ENCODE results near the gene TXNRD2.
"Not testable (repeated sequence)": the region's sequence is repeated elsewhere in the genome, so short reads cannot be mapped to it uniquely, and the experiment has no call there.

TXNRD2 gene

GRCh38 chr22:19926028-19926427 is 15.6 kb downstream of the TXNRD2 start:
- not testable (repeated sequence) for DNase-seq (ENCODE audit: low read depth in 2 of 2, low spot score in 1 of 2)

- no peak for DNase-seq (ENCODE audit: low read depth in 2 of 2, low spot score in 1 of 2)
These were observed 17.6 kb downstream of the TXNRD2 start for GRCh38 chr22:19923914-19924513.

GRCh38 chr22:19921544-19922081 is 20.0 kb downstream of the TXNRD2 start:
- DNase-seq (ENCODE audit: low read depth in 2 of 2, low spot score in 1 of 2): no peak

GRCh38 chr22:19919701-19920363 is 21.8 kb downstream of the TXNRD2 start:
- DNase-seq (ENCODE audit: low read depth in 2 of 2, low spot score in 1 of 2): no peak

- no peak for DNase-seq (ENCODE audit: low read depth in 2 of 2, low spot score in 1 of 2)
These were observed 23.1 kb downstream of the TXNRD2 start for GRCh38 chr22:19918332-19919106.

- no peak for DNase-seq (ENCODE audit: low read depth in 2 of 2, low spot score in 1 of 2)
These were observed 24.1 kb downstream of the TXNRD2 start for GRCh38 chr22:19917389-19918138.

GRCh38 chr22:19916941-19917340 is 24.7 kb downstream of the TXNRD2 start:
- no peak for DNase-seq (ENCODE audit: low read depth in 2 of 2, low spot score in 1 of 2)

GRCh38 chr22:19916006-19916405 is 25.6 kb downstream of the TXNRD2 start:
- DNase-seq (ENCODE audit: low read depth in 2 of 2, low spot score in 1 of 2): no peak

- no peak for DNase-seq (ENCODE audit: low read depth in 2 of 2, low spot score in 1 of 2)
These were observed 26.2 kb downstream of the TXNRD2 start for GRCh38 chr22:19915287-19915954.

- DNase-seq (ENCODE audit: low read depth in 2 of 2, low spot score in 1 of 2): no peak
These were observed 27.2 kb downstream of the TXNRD2 start for GRCh38 chr22:19914201-19914943.

- DNase-seq (ENCODE audit: low read depth in 2 of 2, low spot score in 1 of 2): no peak
These were observed 28.2 kb downstream of the TXNRD2 start for GRCh38 chr22:19913337-19913936.

GRCh38 chr22:19912271-19912999 is 29.2 kb downstream of the TXNRD2 start:
- no peak for DNase-seq (ENCODE audit: low read depth in 2 of 2, low spot score in 1 of 2)

- DNase-seq (ENCODE audit: low read depth in 2 of 2, low spot score in 1 of 2): no peak
These were observed 29.9 kb downstream of the TXNRD2 start for GRCh38 chr22:19911540-19912270.

GRCh38 chr22:19910180-19910744 is 31.4 kb downstream of the TXNRD2 start:
- DNase-seq (ENCODE audit: low read depth in 2 of 2, low spot score in 1 of 2): no peak

- DNase-seq (ENCODE audit: low read depth in 2 of 2, low spot score in 1 of 2): peak; percentile 53 to 75
These were observed 32.1 kb downstream of the TXNRD2 start for GRCh38 chr22:19909350-19910179.

GRCh38 chr22:19907902-19908301 is 33.7 kb downstream of the TXNRD2 start:
- not testable (repeated sequence) for DNase-seq (ENCODE audit: low read depth in 2 of 2, low spot score in 1 of 2)

- not testable (repeated sequence) for DNase-seq (ENCODE audit: low read depth in 2 of 2, low spot score in 1 of 2)
These were observed 34.8 kb downstream of the TXNRD2 start for GRCh38 chr22:19906864-19907263.

Measured in stimulated activated CD8-positive, alpha-beta memory T cell treated with anti-CD3 and anti-CD28 coated beads, Interleukin-4, amount 100 ng/mL, for 4 hours (primary cell).